Measurements from ENCODE around the gene BET1L. TPM values are rescaled to one million over a fixed set of nuclear protein-coding genes. Genes with fewer than 3 reads are reported as not detected.

Gene BET1L
- total and polyA plus RNA-seq, 10 of the 15 experiments (the other 5 are each of a cell fraction or from before 2014, with no cell fraction given): 6.7 to 55.4 (median 39.7) TPM

GRCh38 chr11:221539-221938 lies 14.3 kb upstream of the BET1L start:
- H3K4me2 ChIP-seq (ENCODE audit: control insufficient read depth, insufficient read depth): no peak overlapping the region
- no peaks in the 10 kb centered on the region for H3K27me3 ChIP-seq (replicated peaks in 1 of 2; ENCODE audit: control insufficient read depth in 2 of 2, insufficient read depth in 2 of 2, low read length in 1 of 2)
- no peak overlapping the region for H2AFZ ChIP-seq (ENCODE audit: control insufficient read depth, low read depth, low read length)
- no TSS peak for BruUV-seq (replicated peaks)
- FAIRE-seq: no peak
- no peak overlapping the region for H3K27ac ChIP-seq (ENCODE audit: control insufficient read depth, insufficient read depth)
- no peak overlapping the region for H3K9ac ChIP-seq (ENCODE audit: control insufficient read depth, insufficient read depth, low read length)
- in situ Hi-C loops (cut with MboI) (no loop called here), intact Hi-C loops (cut with micrococcal nuclease; ENCODE audit: unreplicated experiment) (no loop called here)
- no peaks in the 10 kb centered on the region for H3K4me1 ChIP-seq (ENCODE audit: control insufficient read depth, insufficient read depth, low read length)
- ChIA-PET POLR2A (no interaction called here), RAD21 (ENCODE audit: unreplicated experiment) (no interaction called here), CTCF (no interaction called here), SMC1A (ENCODE audit: uncharacterized antibody, unreplicated experiment) (interaction anchor here (1.2 kb wide), 1 partner anchor 29 kb away, joined by 3 read pairs; no protein-coding TSS in a partner anchor)
- H4K20me1 ChIP-seq (ENCODE audit: control insufficient read depth, insufficient read depth): no peaks in the 10 kb centered on the region
- peaks cover 0 to 3% of the 10 kb centered on the region in 2 experiments; a peak in 2 of 4 replicates for H3K36me3 ChIP-seq (ENCODE audit: control insufficient read depth in 2 of 2, insufficient read depth in 2 of 2, low read length in 1 of 2)
- WGBS (ENCODE audit: insufficient coverage, insufficient replicate concordance, low lambda C conversion rate, missing lambda C conversion rate): 94% methylated on average over 7 of the region's 7 CpGs
- H3K4me3 ChIP-seq: no peak overlapping the region
- H3K9me3 ChIP-seq (replicated peaks; ENCODE audit: control insufficient read depth, insufficient read depth, low read length): no peaks in the 10 kb centered on the region
- no peaks in the 10 kb centered on the region for H3K79me2 ChIP-seq (ENCODE audit: control insufficient read depth, insufficient read depth, low read length)
- ATAC-seq: no peak
- no peak for DNase-seq (ENCODE audit: low read depth, low spot score)
- TF ChIP-seq PML (IDR thresholded peaks at IDR 0.05; ENCODE audit: low read length) (no peak), KDM1A (IDR thresholded peaks at IDR 0.05; ENCODE audit: borderline replicate concordance) (no peak), HDAC6 (IDR thresholded peaks at IDR 0.05; ENCODE audit: unreplicated experiment) (no peak), RELA (IDR thresholded peaks at IDR 0.05; ENCODE audit: borderline replicate concordance, partially characterized antibody) (no peak), SREBF2 (IDR thresholded peaks at IDR 0.05; ENCODE audit: low read length) (no peak), PBX3 (IDR thresholded peaks at IDR 0.05; ENCODE audit: insufficient replicate concordance, low read depth, low read length) (no peak), RB1 (IDR thresholded peaks at IDR 0.05; ENCODE audit: borderline replicate concordance) (no peak), IKZF2 (IDR thresholded peaks at IDR 0.05) (no peak), SREBF1 (IDR thresholded peaks at IDR 0.05; ENCODE audit: low read length) (no peak), RAD21 (IDR thresholded peaks at IDR 0.05; ENCODE audit: insufficient read depth, low read depth, low read length) (no peak), RBBP5 (conservative IDR thresholded peaks at IDR 0.05) (no peak), NR2C2 (IDR thresholded peaks at IDR 0.05; ENCODE audit: borderline replicate concordance, control insufficient read depth, insufficient read length, low read depth) (no peak), IRF3 (IDR thresholded peaks at IDR 0.05) (no peak), IRF5 (IDR thresholded peaks at IDR 0.05; ENCODE audit: borderline replicate concordance) (no peak), ZNF687 (IDR thresholded peaks at IDR 0.05) (no peak), EP300 (IDR thresholded peaks at IDR 0.05; ENCODE audit: borderline replicate concordance in 1 of 2, control insufficient read depth in 1 of 2, low read depth in 2 of 2, low read length in 2 of 2) (no peak), SIN3A (IDR thresholded peaks at IDR 0.05; ENCODE audit: low read depth, low read length) (no peak)

Data from GM12878 (cell line).